GM23248 (cell line): Measurements from ENCODE around the gene MPP7. TPM values are rescaled to one million over a fixed set of nuclear protein-coding genes. Genes with fewer than 3 reads are reported as not detected.

Experiments
- DNase-seq: peaks from one replicate; pipeline ENCODE4 v3.0.0-alpha.2; 2015
- H2AFZ ChIP-seq: fragments of 200-600 bp; sonication (generic); 2 replicates; pipeline ENCODE4 v1.6.1; 2016; ENCODE audit warnings: antibody characterized with exemption
- H3F3A ChIP-seq: fragments of 200-600 bp; sonication (generic); 2 replicates; pipeline ENCODE4 v1.6.1; 2016; ENCODE audit warnings: mild to moderate bottlenecking, antibody characterized with exemption, mixed run types; ENCODE audit not compliant: insufficient read depth
- H3K27ac ChIP-seq: fragments of 200-600 bp; sonication (generic); 2 replicates; pipeline ENCODE4 v1.5.1; 2016; ENCODE audit warnings: mild to moderate bottlenecking
- H3K27me3 ChIP-seq: fragments of 200-600 bp; sonication (generic); replicated peaks from 2 replicates; pipeline ENCODE4 v1.6.1; 2016; ENCODE audit warnings: mild to moderate bottlenecking; ENCODE audit not compliant: insufficient read depth
- H3K36me3 ChIP-seq: fragments of 200-600 bp; sonication (generic); 2 replicates; pipeline ENCODE4 v1.6.1; 2016; ENCODE audit warnings: low read depth, mild to moderate bottlenecking
- H3K4me1 ChIP-seq: fragments of 200-600 bp; sonication (generic); 2 replicates; pipeline ENCODE4 v1.6.1; 2016; ENCODE audit warnings: mild to moderate bottlenecking; ENCODE audit not compliant: insufficient read depth
- H3K4me2 ChIP-seq: fragments of 200-600 bp; sonication (generic); one replicate; pipeline ENCODE4 v1.6.1; 2016; ENCODE audit warnings: mild to moderate bottlenecking; ENCODE audit not compliant: unreplicated experiment
- H3K4me3 ChIP-seq: fragments of 200-600 bp; sonication (generic); 2 replicates; pipeline ENCODE4 v1.5.1; 2016; ENCODE audit warnings: mild to moderate bottlenecking
- H3K79me2 ChIP-seq: fragments of 200-600 bp; sonication (generic); 2 replicates; pipeline ENCODE4 v1.6.1; 2016; ENCODE audit warnings: mild to moderate bottlenecking; ENCODE audit not compliant: insufficient read depth
- H3K9ac ChIP-seq: fragments of 200-600 bp; sonication (generic); 2 replicates; pipeline ENCODE4 v1.6.1; 2016; ENCODE audit warnings: mild to moderate bottlenecking
- H3K9me2 ChIP-seq: fragments of 200-600 bp; sonication (generic); 2 replicates; pipeline ENCODE4 v1.6.1; 2016; ENCODE audit warnings: mixed run types, mild to moderate bottlenecking, moderate library complexity; ENCODE audit not compliant: insufficient read depth
- H3K9me3 ChIP-seq: fragments of 200-600 bp; sonication (generic); one replicate; pipeline ENCODE4 v1.6.1; 2017; ENCODE audit warnings: low read depth
- H4K20me1 ChIP-seq: fragments of 200-600 bp; sonication (generic); 2 replicates; pipeline ENCODE4 v1.6.0; 2016; ENCODE audit not compliant: insufficient read depth
- EZH2 ChIP-seq: fragments of 200-600 bp; sonication (generic); IDR thresholded peaks from 2 replicates; pipeline ENCODE4 v1.6.1; 2018; ENCODE audit warnings: antibody characterized with exemption, mild to moderate bottlenecking; ENCODE audit not compliant: insufficient read depth, poor library complexity, severe bottlenecking
- EZH2phosphoT487 ChIP-seq: fragments of 200-600 bp; sonication (generic); IDR thresholded peaks from 2 replicates; pipeline ENCODE4 v1.6.1; 2018; ENCODE audit warnings: antibody characterized with exemption, moderate library complexity, mild to moderate bottlenecking, low read depth; ENCODE audit not compliant: insufficient read depth
- WGBS, 2 experiments: methylation state at CpG; one replicate each; pipeline ENCODE4 v1.1.6; 2015 to 2017; ENCODE audit warnings: low lambda C conversion rate in 2 of 2, low coverage in 1 of 2; ENCODE audit errors: missing lambda C conversion rate in 2 of 2; 5-methylcytosine and 5-hydroxymethylcytosine counted together
- in situ Hi-C: fragments of 300-500 bp; cut with MboI; formaldehyde crosslinking; loops from 2 replicates; pipeline ENCODE4 v1.15.0; 2020
- polyA plus RNA-seq: library from polyadenylated mRNA; unstranded; fragments of >200 nt; fragmentation: Nextera tagmentation; extraction: Ambion mirVana; gene quantifications from 2 replicates; pipeline ENCODE4 v1.2.1, GENCODE V29; 2016
- total RNA-seq: library from RNA; depleted of rRNA; stranded (reverse); fragments of >200 nt; shearing (Covaris generic); gene quantifications from 2 replicates; pipeline ENCODE4 v1.2.3, GENCODE V29; 2014

The MPP7 gene
- total and polyA plus RNA-seq, 2 experiments from 2014 or later = 0.09 to 0.65 TPM

DNA sequence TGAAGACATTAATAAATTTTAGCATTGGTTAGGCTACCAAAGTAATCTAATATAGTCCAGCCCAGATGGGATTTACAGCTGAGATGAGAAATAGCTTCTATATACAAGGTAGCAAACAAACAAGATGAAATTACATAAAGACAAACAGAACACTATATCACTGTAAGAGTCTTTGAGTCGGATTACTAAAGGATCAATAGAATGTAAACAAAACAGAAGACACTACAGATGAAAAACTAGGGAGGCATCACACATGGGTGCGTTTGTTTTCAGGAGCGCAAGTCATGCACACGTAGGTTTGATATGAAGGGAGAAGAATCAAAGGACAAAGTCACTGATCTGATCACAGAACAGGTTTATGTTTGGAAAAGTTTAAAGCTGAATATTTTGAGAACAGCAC lies 26.5 kb downstream of the MPP7 start:
- in situ Hi-C loops = no loop called here
- Histone ChIP-seq H3K4me2 (no peak overlapping the region), H3K4me1 (0 out of 2 replicates have a peak, but pooled peaks cover 4% of the 10 kb centered on the region), H3K9me3 (no peaks in the 10 kb centered on the region), H3K79me2 (no peaks in the 10 kb centered on the region), H3K9me2 (no peaks in the 10 kb centered on the region), H3K27ac (no peak overlapping the region), H3K9ac (no peak overlapping the region), H4K20me1 (no peaks in the 10 kb centered on the region), H3F3A (no peaks in the 10 kb centered on the region), H3K36me3 (no peaks in the 10 kb centered on the region), H3K27me3 (peaks cover 12% of the 10 kb centered on the region; the same call in 1 of the 2 replicates), H2AFZ (no peak overlapping the region), H3K4me3 (no peak overlapping the region)
- no peak for TF ChIP-seq EZH2phosphoT487
- no peak for TF ChIP-seq EZH2
- WGBS, 2 experiments = 69 to 75% methylated on average over 4 of the region's 4 CpGs
- no peak for DNase-seq

DNA sequence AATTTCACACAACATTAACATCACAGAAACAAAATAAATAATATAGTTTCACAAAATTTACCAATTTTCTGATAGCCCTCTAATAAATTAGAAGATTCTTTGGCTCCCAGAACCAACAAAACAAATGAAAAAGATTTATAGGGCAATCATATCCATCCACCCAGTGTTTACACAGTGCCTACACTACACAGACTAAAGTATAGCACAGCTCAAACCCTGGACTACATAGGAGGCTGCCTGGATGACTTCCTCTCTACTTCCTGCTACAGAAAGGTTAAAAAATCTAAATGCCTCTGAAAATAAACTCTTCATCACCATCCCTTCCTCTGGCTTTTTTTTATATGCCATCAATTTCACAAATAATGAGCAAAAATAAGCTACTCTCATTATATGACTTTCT lies 28.4 kb downstream of the MPP7 start:
- Histone ChIP-seq H3K4me2 (no peak overlapping the region), H3K4me1 (no peaks in the 10 kb centered on the region), H3K27me3 (peaks cover 12% of the 10 kb centered on the region; the same call in 1 of the 2 replicates), H2AFZ (no peak overlapping the region), H3K9ac (no peak overlapping the region), H3K27ac (no peak overlapping the region), H3K79me2 (no peaks in the 10 kb centered on the region), H3K9me2 (no peaks in the 10 kb centered on the region), H3K9me3 (no peaks in the 10 kb centered on the region), H4K20me1 (no peaks in the 10 kb centered on the region), H3F3A (no peaks in the 10 kb centered on the region), H3K4me3 (no peak overlapping the region), H3K36me3 (no peaks in the 10 kb centered on the region)
- no peak for TF ChIP-seq EZH2phosphoT487
- in situ Hi-C loops = no loop called here
- no peak for DNase-seq

DNA sequence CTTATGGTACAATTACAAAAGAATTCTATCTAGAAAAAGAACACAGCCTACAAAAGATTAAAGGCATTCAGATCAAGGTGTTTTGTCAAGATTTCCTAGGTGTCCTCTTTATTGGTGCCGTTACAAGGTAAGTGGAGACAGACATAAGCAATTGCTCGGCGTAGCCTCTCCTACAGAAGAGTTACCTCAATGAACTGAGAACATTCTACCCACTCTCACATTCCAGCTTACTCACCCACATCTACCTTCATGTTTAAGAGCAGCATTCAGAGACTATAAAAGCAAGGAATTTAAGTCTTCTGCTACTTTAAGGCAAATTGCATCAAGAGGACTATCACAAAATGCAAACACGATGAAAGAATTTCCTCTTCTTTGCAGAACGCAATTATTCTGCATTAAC lies 29.5 kb downstream of the MPP7 start:
- Histone ChIP-seq H3K27ac (no peak overlapping the region), H3K79me2 (no peaks in the 10 kb centered on the region), H3K4me1 (no peaks in the 10 kb centered on the region), H3K9me2 (no peaks in the 10 kb centered on the region), H3K9me3 (no peaks in the 10 kb centered on the region), H2AFZ (no peak overlapping the region), H3F3A (no peaks in the 10 kb centered on the region), H3K4me2 (no peak overlapping the region), H3K9ac (no peak overlapping the region), H3K36me3 (no peaks in the 10 kb centered on the region), H4K20me1 (no peaks in the 10 kb centered on the region), H3K27me3 (peaks cover 12% of the 10 kb centered on the region; the same call in 1 of the 2 replicates), H3K4me3 (no peak overlapping the region)
- DNase-seq = no peak
- in situ Hi-C loops = no loop called here
- TF ChIP-seq EZH2 = no peak
- no peak for TF ChIP-seq EZH2phosphoT487
- WGBS, 2 experiments = 66 to 73% methylated on average over 5 of the region's 5 CpGs

DNA sequence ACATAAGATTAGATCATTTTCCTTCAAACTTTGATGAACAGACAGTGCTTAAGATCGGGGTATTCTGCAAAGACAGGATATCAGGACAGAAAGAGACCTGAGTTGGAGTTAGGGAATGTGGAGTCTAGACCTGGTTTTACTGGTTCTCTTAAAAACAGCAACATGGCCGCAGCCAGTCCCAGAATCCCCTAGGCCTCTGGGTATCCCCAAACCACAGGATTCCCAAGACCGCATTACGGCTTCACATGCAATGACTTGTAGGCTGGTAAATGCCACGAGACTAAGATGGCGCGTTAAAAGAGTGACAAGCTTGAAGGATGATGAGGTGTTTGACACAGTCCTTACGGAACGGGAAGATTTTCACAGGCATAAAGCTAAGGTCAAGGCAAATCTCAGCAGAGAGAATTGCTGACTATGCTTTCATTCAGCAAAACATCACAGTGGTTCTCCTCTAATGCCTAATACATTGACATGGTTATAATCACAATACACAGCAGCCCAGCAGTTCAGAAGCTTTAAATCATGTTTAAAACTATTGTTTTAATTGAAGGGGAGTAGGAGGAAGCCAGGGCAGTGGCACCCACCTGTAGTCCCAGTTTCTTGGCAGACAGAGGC lies 32.9 kb downstream of the MPP7 start:
- H3K4me2 ChIP-seq = no peak overlapping the region
- in situ Hi-C loops = no loop called here
- no peaks in the 10 kb centered on the region for H3F3A ChIP-seq
- H2AFZ ChIP-seq = no peak overlapping the region
- no peak for DNase-seq
- peaks cover 14% of the 10 kb centered on the region; the same call in 1 of the 2 replicates for H3K27me3 ChIP-seq
- TF ChIP-seq EZH2 = no peak
- no peak for TF ChIP-seq EZH2phosphoT487
- 65 to 67% methylated on average over 9 of the region's 9 CpGs for WGBS, 2 experiments
- H3K4me3 ChIP-seq = no peak overlapping the region
- no peaks in the 10 kb centered on the region for H3K9me3 ChIP-seq
- H3K79me2 ChIP-seq = no peaks in the 10 kb centered on the region
- no peaks in the 10 kb centered on the region for H4K20me1 ChIP-seq
- no peaks in the 10 kb centered on the region for H3K9me2 ChIP-seq
- no peaks in the 10 kb centered on the region for H3K36me3 ChIP-seq
- no peak overlapping the region for H3K27ac ChIP-seq
- no peaks in the 10 kb centered on the region for H3K4me1 ChIP-seq
- H3K9ac ChIP-seq = no peak overlapping the region
